C4-2B (cell line): ENCODE data around the gene TENM4.

Experiments
- ZFX ChIP-seq: fragments of 450-650 bp; IDR thresholded peaks from 2 replicates; pipeline ENCODE4 v1.6.1; 2017
- TF ChIP-seq, protein P1 (sequence below): fragments of 450-650 bp; conservative IDR thresholded peaks from 2 replicates; pipeline ENCODE4 v1.5.1; 2017; ENCODE audit warnings: mild to moderate bottlenecking

DNA sequence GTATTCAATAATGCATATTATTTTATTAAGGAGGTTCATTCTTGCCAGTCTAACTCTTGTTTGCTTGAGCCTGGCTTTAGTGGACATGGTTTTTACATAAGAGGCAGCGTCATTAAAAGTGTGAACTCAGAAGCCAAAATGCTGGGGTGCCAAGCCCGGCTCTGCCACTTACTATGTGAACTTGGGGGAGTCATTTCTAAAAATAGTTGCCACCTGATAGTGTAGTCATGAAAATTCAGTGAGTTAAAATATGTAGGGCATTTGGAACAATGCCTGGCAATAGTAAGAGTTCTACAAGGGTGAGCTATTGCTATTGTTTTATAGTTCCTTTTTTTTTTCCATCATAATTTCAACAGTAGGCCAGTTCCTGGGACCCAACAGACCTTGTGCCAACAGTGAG is 49.9 kb downstream of the TENM4 start:
- TF ChIP-seq, protein P1, sequence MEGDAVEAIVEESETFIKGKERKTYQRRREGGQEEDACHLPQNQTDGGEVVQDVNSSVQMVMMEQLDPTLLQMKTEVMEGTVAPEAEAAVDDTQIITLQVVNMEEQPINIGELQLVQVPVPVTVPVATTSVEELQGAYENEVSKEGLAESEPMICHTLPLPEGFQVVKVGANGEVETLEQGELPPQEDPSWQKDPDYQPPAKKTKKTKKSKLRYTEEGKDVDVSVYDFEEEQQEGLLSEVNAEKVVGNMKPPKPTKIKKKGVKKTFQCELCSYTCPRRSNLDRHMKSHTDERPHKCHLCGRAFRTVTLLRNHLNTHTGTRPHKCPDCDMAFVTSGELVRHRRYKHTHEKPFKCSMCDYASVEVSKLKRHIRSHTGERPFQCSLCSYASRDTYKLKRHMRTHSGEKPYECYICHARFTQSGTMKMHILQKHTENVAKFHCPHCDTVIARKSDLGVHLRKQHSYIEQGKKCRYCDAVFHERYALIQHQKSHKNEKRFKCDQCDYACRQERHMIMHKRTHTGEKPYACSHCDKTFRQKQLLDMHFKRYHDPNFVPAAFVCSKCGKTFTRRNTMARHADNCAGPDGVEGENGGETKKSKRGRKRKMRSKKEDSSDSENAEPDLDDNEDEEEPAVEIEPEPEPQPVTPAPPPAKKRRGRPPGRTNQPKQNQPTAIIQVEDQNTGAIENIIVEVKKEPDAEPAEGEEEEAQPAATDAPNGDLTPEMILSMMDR, result no peak
- no peak for TF ChIP-seq ZFX
